H1 (cell line): Measurements from ENCODE around the gene DDX4. TPM values are rescaled to one million over a fixed set of nuclear protein-coding genes. Genes with fewer than 3 reads are reported as not detected.

Source experiments
- CTCF ChIA-PET: fragments of 300-600 bp; sonication (Branson Sonifier 250); formaldehyde crosslinking; loops from one replicate; lab custom pipeline; 2021; ENCODE audit not compliant: partially characterized antibody; lab: Charles Lee
- POLR2A ChIA-PET: fragments of 300-600 bp; sonication (Branson Sonifier 250); formaldehyde crosslinking; loops from one replicate; lab custom pipeline; 2021; ENCODE audit warnings: inconsistent platforms; ENCODE audit not compliant: partially characterized antibody; lab: Charles Lee
- DNase-seq, 2 experiments: peaks; one replicate each; pipeline versions ENCODE4 v3.0.0 to v3.0.0-alpha.2; 2010 to 2022; ENCODE audit warnings: low spot score in 2 of 2, low read depth in 1 of 2, mixed read lengths in 1 of 2
- FAIRE-seq: peaks from 2 replicates; lab custom pipeline; 2011; peaks lifted over from hg19 to GRCh38; lab: Jason Lieb, UNC
- H2AFZ ChIP-seq: 2 replicates; pipeline ENCODE4 v1.8.1; 2012; ENCODE audit warnings: low read length, inconsistent platforms
- H2AK5ac ChIP-seq: 2 replicates; pipeline ENCODE4 v1.6.1; 2013; ENCODE audit warnings: low read depth, low read length
- H2BK120ac ChIP-seq: replicated peaks from 2 replicates; pipeline ENCODE3; 2013; ENCODE audit warnings: low read depth, low read length, inconsistent platforms
- H2BK12ac ChIP-seq: 2 replicates; pipeline ENCODE4 v1.6.1; 2013; ENCODE audit warnings: low read depth, low read length
- H2BK15ac ChIP-seq: 2 replicates; pipeline ENCODE4 v1.6.1; 2013; ENCODE audit warnings: low read length
- H2BK20ac ChIP-seq: 2 replicates; pipeline ENCODE4 v1.6.1; 2013; ENCODE audit warnings: low read length
- H2BK5ac ChIP-seq: 2 replicates; pipeline ENCODE4 v1.6.1; 2013; ENCODE audit warnings: low read depth, low read length
- H3K14ac ChIP-seq: 2 replicates; pipeline ENCODE4 v1.6.1; 2013; ENCODE audit warnings: inconsistent platforms; ENCODE audit not compliant: insufficient read length
- H3K18ac ChIP-seq: 2 replicates; pipeline ENCODE4 v1.6.1; 2013; ENCODE audit warnings: low read length; ENCODE audit errors: extremely low read depth
- H3K23ac ChIP-seq: 2 replicates; pipeline ENCODE4 v1.6.1; 2013; ENCODE audit warnings: inconsistent platforms; ENCODE audit not compliant: insufficient read length
- H3K23me2 ChIP-seq: 2 replicates; pipeline ENCODE4 v1.6.1; 2013; ENCODE audit warnings: low read depth, low read length
- H3K27ac ChIP-seq: 2 replicates; pipeline ENCODE4 v1.6.1; 2011; ENCODE audit warnings: low read depth, low read length, inconsistent platforms
- H3K27me3 ChIP-seq, 4 experiments: replicated peaks in 1 of 4; 1 replicate in 1 of 4; 2 replicates in 3 of 4; pipeline versions ENCODE4 v1.6.1 to v1.8.1; 2011 to 2013; ENCODE audit warnings: low read length in 3 of 4, mild to moderate bottlenecking in 3 of 4, inconsistent platforms in 2 of 4, mixed read lengths in 2 of 4, moderate library complexity in 1 of 4; ENCODE audit not compliant: control insufficient read depth in 3 of 4, insufficient read depth in 3 of 4; ENCODE audit errors: extremely low read depth in 1 of 4
- H3K36me3 ChIP-seq, 4 experiments: 2 replicates each; pipeline versions ENCODE4 v1.6.1 to v1.8.1; 2011 to 2013; ENCODE audit warnings: mild to moderate bottlenecking in 4 of 4, low read length in 3 of 4, moderate library complexity in 2 of 4, control low read depth in 1 of 4, inconsistent platforms in 1 of 4; ENCODE audit not compliant: insufficient read depth in 4 of 4, control insufficient read depth in 2 of 4
- H3K4ac ChIP-seq: replicated peaks from 2 replicates; pipeline ENCODE3; 2013; ENCODE audit warnings: low read length, low read depth, mixed read lengths, inconsistent platforms; ENCODE audit not compliant: insufficient read length
- H3K4me1 ChIP-seq, 4 experiments: replicated peaks in 1 of 4; 1 replicate in 1 of 4; 2 replicates in 3 of 4; pipeline versions ENCODE4 v1.6.1 to v1.8.1; 2011 to 2013; ENCODE audit warnings: low read length in 3 of 4, inconsistent platforms in 2 of 4, mixed read lengths in 1 of 4; ENCODE audit not compliant: insufficient read depth in 4 of 4, control insufficient read depth in 3 of 4
- H3K4me2 ChIP-seq, 2 experiments: 2 replicates each; pipeline versions ENCODE4 v1.6.1 to v1.8.1; 2011 to 2013; ENCODE audit warnings: low read depth in 2 of 2, low read length in 2 of 2, control low read depth in 1 of 2, inconsistent platforms in 1 of 2, mild to moderate bottlenecking in 1 of 2; ENCODE audit not compliant: insufficient read depth in 1 of 2
- H3K4me3 ChIP-seq, 4 experiments: fragments of 200-600, 300-600 bp in 1 of 4; sonication (generic), shearing (Covaris generic), sonication (Bioruptor Twin) in 1 of 4; 2 replicates each; pipeline versions ENCODE4 v1.5.1 to v1.8.1; 2011 to 2016; ENCODE audit warnings: low read length in 4 of 4, low read depth in 3 of 4, control low read depth in 2 of 4, inconsistent platforms in 2 of 4, mild to moderate bottlenecking in 2 of 4, mixed read lengths in 1 of 4, moderate library complexity in 1 of 4; ENCODE audit not compliant: insufficient read depth in 2 of 4; ENCODE audit errors: extremely low read depth in 1 of 4
- H3K56ac ChIP-seq: replicated peaks from 2 replicates; pipeline ENCODE3; 2013; ENCODE audit warnings: low read depth, mild to moderate bottlenecking, mixed read lengths, low read length, inconsistent platforms; ENCODE audit not compliant: insufficient read length
- H3K79me1 ChIP-seq: 2 replicates; pipeline ENCODE4 v1.6.1; 2013; ENCODE audit warnings: low read depth, low read length, control low read depth
- H3K79me2 ChIP-seq, 2 experiments: 2 replicates each; pipeline versions ENCODE4 v1.6.1 to v1.8.1; 2012 to 2013; ENCODE audit warnings: low read length in 2 of 2, mild to moderate bottlenecking in 2 of 2, inconsistent platforms in 1 of 2; ENCODE audit not compliant: insufficient read depth in 2 of 2, control insufficient read depth in 1 of 2
- H3K9ac ChIP-seq, 4 experiments: replicated peaks in 1 of 4; 1 replicate in 1 of 4; 2 replicates in 3 of 4; pipeline versions ENCODE4 v1.6.1 to v1.8.1; 2011 to 2013; ENCODE audit warnings: low read depth in 3 of 4, low read length in 3 of 4, control low read depth in 2 of 4, mild to moderate bottlenecking in 2 of 4, moderate library complexity in 2 of 4, inconsistent platforms in 1 of 4; ENCODE audit errors: extremely low read depth in 1 of 4
- H3K9me3 ChIP-seq, 2 experiments: 2 replicates each; pipeline versions ENCODE4 v1.6.1 to v1.8.1; 2012 to 2013; ENCODE audit warnings: mild to moderate bottlenecking in 2 of 2, moderate library complexity in 2 of 2, control low read depth in 1 of 2, inconsistent platforms in 1 of 2, low read depth in 1 of 2, low read length in 1 of 2, mixed read lengths in 1 of 2; ENCODE audit not compliant: insufficient read depth in 2 of 2
- H4K20me1 ChIP-seq, 2 experiments: replicated peaks in 1 of 2; 2 replicates each; pipeline versions ENCODE3 to v1.8.1; 2011 to 2013; ENCODE audit warnings: inconsistent platforms in 2 of 2, low read length in 2 of 2, mild to moderate bottlenecking in 1 of 2; ENCODE audit not compliant: insufficient read depth in 2 of 2, control insufficient read depth in 1 of 2
- H4K5ac ChIP-seq: 2 replicates; pipeline ENCODE4 v1.6.1; 2013; ENCODE audit warnings: low read length, low read depth, mixed read lengths, inconsistent platforms; ENCODE audit not compliant: insufficient read length
- H4K8ac ChIP-seq: 2 replicates; pipeline ENCODE4 v1.8.0; 2013; ENCODE audit warnings: mild to moderate bottlenecking, moderate library complexity, low read length, inconsistent platforms; ENCODE audit not compliant: insufficient read depth; ENCODE audit errors: extremely low read depth
- H4K91ac ChIP-seq: replicated peaks from 2 replicates; pipeline ENCODE3; 2013; ENCODE audit warnings: low read length, mixed read lengths, inconsistent platforms; ENCODE audit not compliant: insufficient read length
- CTCF ChIP-seq, 3 experiments: IDR thresholded peaks; 1 replicate in 2 of 3; 2 replicates in 1 of 3; pipeline versions ENCODE4 v1.5.1 to v1.6.1; 2011; ENCODE audit warnings: low read length in 3 of 3, mild to moderate bottlenecking in 3 of 3, inconsistent platforms in 2 of 3, low read depth in 1 of 3, moderate library complexity in 1 of 3; ENCODE audit not compliant: insufficient read depth in 1 of 3; ENCODE audit errors: control extremely low read depth in 1 of 3
- PHF8 ChIP-seq: fragments of 200-600 bp; sonication (generic); conservative IDR thresholded peaks from 2 replicates; pipeline ENCODE4 v1.7.1; 2012; ENCODE audit warnings: low read depth, mild to moderate bottlenecking, inconsistent platforms, low read length, moderate library complexity
- SAP30 ChIP-seq: fragments of 300-600 bp; sonication (generic); IDR thresholded peaks from 2 replicates; pipeline ENCODE4 v1.7.1; 2012; ENCODE audit warnings: low read length, moderate library complexity, mild to moderate bottlenecking, inconsistent platforms; ENCODE audit not compliant: insufficient read depth, insufficient replicate concordance
- WGBS, 2 experiments: shearing (Covaris generic) in 1 of 2; methylation state at CpG; one replicate each; pipeline versions ENCODE4 v1.1.6 to v1.1.7; 2013 to 2015; ENCODE audit warnings: low lambda C conversion rate in 2 of 2, mixed read lengths in 2 of 2, inconsistent platforms in 1 of 2, low coverage in 1 of 2, missing lambda C conversion rate in 1 of 2; ENCODE audit not compliant: insufficient replicate concordance in 2 of 2, insufficient coverage in 1 of 2, insufficient read length in 1 of 2; ENCODE audit errors: extremely low coverage in 1 of 2, missing lambda C conversion rate in 1 of 2; 5-methylcytosine and 5-hydroxymethylcytosine counted together
- polyA plus RNA-seq, 7 experiments: library from polyadenylated mRNA; depleted of rRNA in 3 of 7; stranded (reverse) in 5 of 7; unstranded in 2 of 7; fragments of >200 nt in 5 of 7; fragments of 200-250 nt in 2 of 7; gene quantifications; 1 replicate in 5 of 7; 2 replicates in 1 of 7; 4 replicates in 1 of 7; pipeline versions ENCODE4 v1.2.1 to v1.2.3, GENCODE V29; 2011 to 2013; ENCODE audit warnings: missing spikeins in 2 of 7, mixed read lengths in 2 of 7
- total RNA-seq: library from RNA; stranded (reverse); fragmentation: NEBNext Ultra II Directional; extraction: Animal tissue kit (Norgen Biotek cat#: 25700); gene quantifications from 2 replicates; pipeline ENCODE4 v1.2.1, GENCODE V29; 2021

Gene DDX4
- total and polyA plus RNA-seq, 2 of the 8 experiments (the other 6 are each of a cell fraction or from before 2014, with no cell fraction given): 0.15 TPM; not detected in 1

GRCh38 chr5:55773057-55773456, 35.2 kb downstream of the DDX4 start:
- no peaks in the 10 kb centered on the region for H3K9me3 ChIP-seq
- H3K79me2 ChIP-seq: no peaks in the 10 kb centered on the region
- no peak overlapping the region for H2BK15ac ChIP-seq
- no peaks in the 10 kb centered on the region for H3K79me1 ChIP-seq
- no peak overlapping the region for H4K91ac ChIP-seq
- no peak for DNase-seq
- H3K27ac ChIP-seq: no peak overlapping the region
- TF ChIP-seq PHF8 (no peak), SAP30 (no peak), CTCF (IDR thresholded peaks at IDR 0.05; ENCODE audit: control extremely low read depth in 1 of 3, insufficient read depth in 1 of 3, low read depth in 1 of 3, low read length in 3 of 3) (no peak)
- no peak for FAIRE-seq
- no peak overlapping the region for H2BK120ac ChIP-seq
- no peak overlapping the region for H2BK20ac ChIP-seq
- no peaks in the 10 kb centered on the region for H3K36me3 ChIP-seq
- H2AK5ac ChIP-seq: no peak overlapping the region
- H3K4me2 ChIP-seq: no peak overlapping the region
- no peak overlapping the region for H4K8ac ChIP-seq
- no peak overlapping the region for H3K56ac ChIP-seq
- no peak overlapping the region for H3K9ac ChIP-seq
- POLR2A ChIA-PET: interaction anchor here (0.9 kb wide), 2 partner anchors 60 to 113 kb away, joined by 3 read pairs; no protein-coding TSS in a partner anchor
- H3K4me1 ChIP-seq: peaks cover 0 to 8% (median 3%) of the 10 kb centered on the region in 4 experiments; a peak in 5 of 7 replicates
- no peaks in the 10 kb centered on the region for H3K27me3 ChIP-seq
- no peaks in the 10 kb centered on the region for H4K20me1 ChIP-seq
- H3K18ac ChIP-seq: no peak overlapping the region
- H2BK12ac ChIP-seq: no peak overlapping the region
- 100% methylated on average over 1 of the region's 1 CpG; no CpG with 5 or more reads in 1 of the 2 experiments for WGBS, 2 experiments
- no peak overlapping the region for H3K4me3 ChIP-seq
- no peak overlapping the region for H3K14ac ChIP-seq
- CTCF ChIA-PET: interaction anchor here (0.6 to 1.1 kb wide), 2 partner anchors 11 to 41 kb away, joined by 4 to 6 read pairs; no protein-coding TSS in a partner anchor
- H3K23ac ChIP-seq: no peak overlapping the region
- no peak overlapping the region for H2AFZ ChIP-seq
- H3K4ac ChIP-seq: no peak overlapping the region
- H2BK5ac ChIP-seq: no peak overlapping the region
- no peaks in the 10 kb centered on the region for H3K23me2 ChIP-seq
- no peak overlapping the region for H4K5ac ChIP-seq
